AG04449 (cell line): ENCODE results near the gene DHRS3.

ENCODE experiments used
- CTCF ChIA-PET: fragments of 350-600 bp; formaldehyde crosslinking; extraction: SDS; loops from one replicate; lab custom pipeline; 2021; ENCODE audit warnings: antibody characterized with exemption; lab: Yijun Ruan, JAX
- POLR2A ChIA-PET: fragments of 400-600, 350-600 bp; formaldehyde crosslinking; extraction: SDS; loops from one replicate; lab custom pipeline; 2020; ENCODE audit warnings: antibody characterized with exemption, inconsistent platforms; lab: Yijun Ruan, JAX
- DNase-seq: peaks from one replicate; pipeline ENCODE4 v3.0.0-alpha.2; 2010; ENCODE audit warnings: low read depth, low spot score
- H3K4me3 ChIP-seq: 2 replicates; pipeline ENCODE4 v1.5.1; 2011; ENCODE audit warnings: low read depth, mild to moderate bottlenecking, control low read depth, low read length
- CTCF ChIP-seq: IDR thresholded peaks from one replicate; pipeline ENCODE4 v1.5.1; 2011; ENCODE audit warnings: mild to moderate bottlenecking, moderate library complexity, low read length, control low read depth, inconsistent platforms; ENCODE audit not compliant: insufficient read depth; ENCODE audit errors: missing control alignments

Gene DHRS3

GRCh38 chr1:12562955-12563576 lies 54.9 kb downstream of the DHRS3 start:
- no peak for TF ChIP-seq CTCF
- no peak for DNase-seq
- ChIA-PET CTCF (no interaction called here), POLR2A (no interaction called here)
- H3K4me3 ChIP-seq = no peak overlapping the region

DNA sequence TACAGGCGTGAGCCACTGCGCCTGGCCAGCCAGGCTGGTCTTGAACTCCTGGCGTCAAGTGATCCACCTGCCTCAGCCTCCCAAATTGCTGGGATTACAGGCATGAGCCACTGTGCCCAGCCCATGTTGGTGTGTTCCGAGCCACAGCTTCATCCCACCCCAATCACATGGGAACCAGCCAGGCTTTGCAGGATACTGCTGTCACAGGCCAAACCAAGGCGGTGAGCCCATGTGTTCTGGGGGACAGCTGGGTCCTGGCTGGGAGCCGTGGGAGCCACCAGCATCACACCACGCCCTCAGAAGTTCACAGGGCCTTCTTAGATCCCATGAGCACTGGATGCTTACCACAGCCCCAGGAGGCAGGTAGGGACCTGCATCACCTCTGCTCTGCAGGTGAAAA lies 56.9 kb downstream of the DHRS3 start:
- ChIA-PET CTCF (no interaction called here), POLR2A (no interaction called here)
- no peak for DNase-seq
- TF ChIP-seq CTCF = no peak
- no peak overlapping the region for H3K4me3 ChIP-seq

DNA sequence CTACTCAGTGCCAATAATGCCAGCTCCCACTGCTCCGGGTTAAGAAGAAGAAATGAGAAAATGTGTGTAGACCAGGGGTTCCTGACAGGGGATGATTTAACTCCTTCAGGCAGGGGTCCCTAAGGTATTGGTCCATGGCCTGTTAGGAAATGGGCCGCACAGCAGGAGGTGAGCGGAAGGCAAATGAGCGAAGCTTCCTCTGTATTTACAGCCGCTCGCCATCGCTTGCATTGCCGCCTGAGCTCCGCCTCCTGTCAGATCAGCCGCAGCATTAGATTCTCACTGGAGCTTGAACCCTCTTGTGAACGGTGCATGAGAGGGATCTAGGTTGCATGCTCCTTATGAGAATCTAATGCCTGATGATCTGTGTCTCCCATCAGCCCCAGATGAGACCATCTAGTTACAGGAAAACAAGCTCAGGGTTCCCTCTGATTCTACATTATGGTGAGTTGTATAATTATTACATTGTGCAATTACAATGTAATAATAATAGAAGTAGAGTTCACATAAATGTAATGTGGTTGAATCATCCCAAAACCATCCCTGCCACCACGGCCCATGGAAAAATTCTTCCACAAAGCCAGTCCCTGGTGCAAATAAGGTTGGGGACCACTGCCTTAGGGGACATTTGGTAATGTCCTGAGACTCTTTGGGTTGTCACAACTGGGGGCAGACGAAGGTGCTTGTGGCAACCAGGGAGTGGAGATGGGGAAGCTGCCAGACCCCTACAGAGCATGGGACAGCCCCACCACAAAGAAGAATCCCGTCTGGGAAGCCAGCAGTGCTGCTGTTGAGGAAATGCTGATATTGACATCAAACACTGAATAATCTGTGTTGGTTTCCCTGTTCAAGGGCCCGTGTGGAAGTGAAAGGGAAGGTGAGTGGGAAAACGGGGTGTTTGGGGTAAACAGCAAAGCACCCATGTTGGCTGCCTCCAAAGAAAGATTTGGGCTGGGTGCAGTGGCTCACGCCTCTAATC lies 60.8 kb downstream of the DHRS3 start:
- no peak for DNase-seq
- ChIA-PET POLR2A (interaction anchor here (1.0 to 1.4 kb wide), 4 partner anchors 12 to 110 kb away, joined by 3 to 12 read pairs (median 4); no protein-coding TSS in a partner anchor), CTCF (interaction anchor here (1.3 kb wide), 1 partner anchor 150 kb away, joined by 4 read pairs; no protein-coding TSS in a partner anchor)
- TF ChIP-seq CTCF = no peak
- H3K4me3 ChIP-seq = no peak overlapping the region

DNA sequence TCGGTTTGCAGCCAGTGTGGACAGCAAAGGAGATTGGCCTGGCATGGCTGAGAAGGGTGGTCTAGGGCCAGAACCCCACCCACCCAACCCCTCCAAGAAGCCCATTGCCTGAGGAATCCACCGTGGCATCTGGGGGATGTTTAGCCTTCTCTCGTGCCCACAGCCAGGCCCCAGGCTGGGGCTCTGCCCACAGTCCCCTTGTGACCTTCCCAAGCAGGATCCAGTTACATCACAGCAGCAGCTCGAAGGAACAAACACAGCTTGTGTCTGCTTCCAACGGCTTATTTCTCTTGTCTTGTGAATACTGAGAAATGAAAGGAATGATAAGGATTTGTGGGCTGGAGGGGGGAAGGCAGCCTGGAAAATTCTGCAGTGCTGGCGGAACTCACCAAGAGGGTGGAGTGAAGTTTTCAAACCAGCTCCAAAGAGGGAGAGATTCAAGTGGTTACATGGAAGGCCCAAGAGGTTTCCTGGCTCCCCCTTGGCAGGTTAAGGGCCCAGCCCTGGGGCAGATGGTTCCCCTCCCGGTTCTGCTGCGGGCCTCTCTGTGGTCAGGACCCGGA lies 61.6 kb downstream of the DHRS3 start:
- TF ChIP-seq CTCF = no peak
- CTCF ChIA-PET = interaction anchor here (1.3 kb wide), 1 partner anchor 149 kb away, joined by 4 read pairs; no protein-coding TSS in a partner anchor
- no peak overlapping the region for H3K4me3 ChIP-seq
- peak; percentile 97 for DNase-seq
- POLR2A ChIA-PET = interaction anchor here (1.0 to 1.4 kb wide), 4 partner anchors 13 to 110 kb away, joined by 3 to 12 read pairs (median 4); no protein-coding TSS in a partner anchor

DNA sequence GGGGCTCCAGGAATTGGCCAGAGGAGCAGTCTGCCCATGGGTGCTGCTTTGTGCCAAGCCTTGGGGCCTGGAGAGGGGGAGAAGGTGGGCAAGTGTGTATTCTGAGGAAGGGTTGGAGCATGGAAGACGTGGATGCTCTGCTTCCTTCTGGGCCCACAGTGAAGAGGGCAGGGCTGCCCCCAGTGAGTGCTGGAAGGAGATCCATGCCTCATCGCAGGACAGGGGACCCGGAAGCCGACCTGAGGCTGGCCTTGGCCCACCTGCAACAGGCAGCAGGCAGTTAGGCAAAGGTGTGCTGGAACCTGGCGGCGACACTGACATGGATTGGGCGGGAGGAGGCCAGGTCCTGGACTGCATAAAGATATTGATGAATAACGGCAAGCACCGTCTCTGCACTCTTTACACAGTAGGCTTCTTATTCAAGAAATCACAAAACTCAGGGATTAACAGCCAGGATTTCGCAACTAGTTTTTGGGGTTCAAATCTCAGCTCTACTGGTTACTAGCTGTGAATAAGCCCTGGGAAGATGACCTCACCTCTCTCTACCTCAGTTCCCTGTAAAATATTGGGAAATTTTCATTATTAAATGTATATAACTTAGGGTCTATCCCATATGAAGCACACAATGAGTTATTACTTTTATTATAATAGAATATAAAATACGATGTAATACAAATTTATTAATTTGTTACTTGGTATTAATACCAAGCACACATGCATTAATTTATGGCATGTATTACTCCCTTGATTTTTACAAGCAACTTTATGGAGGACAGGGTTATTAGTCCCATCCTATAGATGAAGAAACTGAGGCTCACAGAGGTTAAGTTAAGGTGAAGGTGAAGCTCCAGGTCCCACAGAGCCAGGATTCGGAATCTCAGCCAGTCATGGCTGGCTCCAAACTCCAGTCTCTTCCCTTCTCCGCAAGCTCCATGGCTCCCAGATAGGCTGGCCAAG lies 62.3 kb downstream of the DHRS3 start:
- TF ChIP-seq CTCF = no peak
- no peak overlapping the region for H3K4me3 ChIP-seq
- ChIA-PET POLR2A (interaction anchor here (1.0 to 1.4 kb wide), 3 partner anchors 14 to 40 kb away, joined by 3 to 12 read pairs (median 3); no protein-coding TSS in a partner anchor), CTCF (interaction anchor here (1.3 kb wide), 1 partner anchor 149 kb away, joined by 4 read pairs; no protein-coding TSS in a partner anchor)
- no peak for DNase-seq
